ENCODE results near the gene THRB. TPM values are rescaled to one million over a fixed set of nuclear protein-coding genes. Genes with fewer than 3 reads are reported as not detected.
"Not testable (repeated sequence)": the region's sequence is repeated elsewhere in the genome, so short reads cannot be mapped to it uniquely, and the experiment has no call there.

Gene THRB
- polyA plus RNA-seq, 12 donors: 0.86 to 12.2 (median 1.4) TPM; not detected in 1

DNA sequence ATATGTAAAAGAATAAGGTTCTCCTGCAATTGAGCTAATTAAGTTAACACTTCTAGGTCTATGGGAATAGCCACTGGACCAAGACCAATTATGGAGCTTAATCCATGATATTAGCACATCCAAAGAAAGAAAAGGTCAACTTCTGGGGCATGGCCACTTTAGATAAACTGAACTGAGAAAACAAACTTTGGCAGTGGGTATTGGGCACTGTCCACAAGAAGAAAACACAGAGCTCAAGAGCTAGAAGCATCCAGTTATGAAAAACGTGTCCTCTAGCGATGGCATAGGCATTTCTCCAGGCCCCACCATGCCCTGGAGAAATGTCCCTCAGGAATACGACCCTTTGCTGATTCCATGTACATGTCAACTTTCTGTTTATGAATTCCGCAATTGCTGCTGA lies 87.8 kb downstream of the THRB start:
- DNase-seq: no peak

DNA sequence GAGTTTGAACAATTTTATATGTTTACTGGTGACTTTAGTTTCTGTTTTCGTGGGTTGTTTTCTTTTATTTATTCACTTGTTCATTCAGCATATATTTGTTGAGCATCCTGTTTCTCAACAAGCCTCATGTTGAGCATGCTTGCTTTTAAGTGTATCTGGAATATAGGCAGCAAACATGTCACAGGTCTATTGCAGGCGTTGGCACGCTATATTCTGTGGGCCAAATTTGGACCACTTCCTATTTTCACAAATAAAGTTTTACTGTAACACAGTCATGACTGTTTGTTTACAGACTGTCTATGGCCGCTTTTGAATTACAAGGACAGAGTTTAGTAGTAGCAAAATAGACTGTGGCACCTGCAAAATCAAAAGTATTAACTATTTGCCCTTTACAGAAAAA lies 89.6 kb downstream of the THRB start:
- no peak for DNase-seq

DNA sequence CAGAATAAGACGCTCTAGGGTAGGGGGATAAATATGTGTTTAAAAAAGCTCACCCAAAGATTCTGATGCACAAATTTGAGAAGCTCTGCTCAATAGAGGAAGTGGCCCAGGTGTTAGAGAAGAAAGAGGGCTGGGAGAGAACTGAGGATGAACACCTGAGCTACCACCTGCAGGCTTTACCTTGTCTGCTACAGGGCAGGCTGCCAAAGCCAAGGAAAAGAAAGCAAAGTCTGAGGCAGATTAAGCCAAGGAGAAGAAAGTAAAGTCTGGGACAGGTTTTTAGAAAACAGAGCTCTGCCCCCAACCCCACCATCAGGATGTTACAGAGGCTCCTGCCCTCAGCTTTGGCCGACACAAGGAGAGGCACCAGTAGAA lies 92.9 kb downstream of the THRB start:
- DNase-seq: no peak

DNA sequence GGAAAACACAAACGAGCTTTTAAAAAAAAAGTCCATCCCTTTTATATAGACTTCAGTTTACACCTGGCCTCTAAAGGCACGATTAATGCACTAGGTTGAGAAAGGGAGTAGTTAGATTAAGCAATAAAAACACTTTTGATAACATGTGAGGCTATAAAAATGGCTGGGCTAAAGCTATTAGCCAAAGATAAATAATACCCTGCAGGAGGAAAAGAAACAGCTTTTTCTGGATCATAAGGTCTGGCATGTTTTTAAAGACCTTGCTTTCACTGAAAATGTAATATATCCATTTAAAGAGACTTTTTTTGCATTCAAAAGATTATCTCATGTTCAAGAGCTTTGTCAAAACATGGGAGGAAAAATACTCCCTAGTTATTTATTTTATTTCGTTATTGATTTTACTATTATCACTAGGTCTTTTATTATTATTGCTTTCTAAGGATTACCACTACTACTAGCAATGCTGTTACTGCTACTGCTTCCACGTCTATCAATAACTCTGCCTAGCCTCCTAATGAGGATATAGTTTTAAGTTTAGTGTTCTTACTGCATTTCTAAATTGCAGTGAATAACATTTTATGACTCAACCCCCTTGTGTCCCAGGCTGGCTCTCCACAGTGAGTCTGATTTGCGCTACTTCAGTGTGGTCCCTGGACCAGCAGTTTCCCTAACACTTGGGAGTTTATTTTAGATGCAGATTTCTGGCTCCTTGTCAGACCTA lies 93.4 kb downstream of the THRB start:
- no peak for DNase-seq

DNA sequence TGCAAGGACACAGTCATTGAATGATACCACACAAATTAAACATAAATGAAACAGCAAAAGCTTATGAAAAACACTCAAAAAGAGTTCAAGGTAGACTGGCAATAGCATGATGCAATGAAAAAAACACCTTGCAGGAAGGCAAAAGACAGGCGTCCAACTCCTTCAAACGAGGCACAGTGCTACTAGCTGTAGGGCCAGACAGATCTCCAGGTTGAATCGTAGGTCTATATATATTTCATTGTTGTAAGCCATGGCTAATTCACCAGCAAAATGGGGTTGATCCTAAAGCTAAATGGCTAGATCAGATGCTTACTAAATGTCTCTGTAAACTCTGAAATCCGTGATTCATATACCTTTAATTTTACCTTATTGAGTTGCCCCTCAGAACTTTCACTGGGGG lies 94.2 kb downstream of the THRB start:
- DNase-seq: no peak

DNA sequence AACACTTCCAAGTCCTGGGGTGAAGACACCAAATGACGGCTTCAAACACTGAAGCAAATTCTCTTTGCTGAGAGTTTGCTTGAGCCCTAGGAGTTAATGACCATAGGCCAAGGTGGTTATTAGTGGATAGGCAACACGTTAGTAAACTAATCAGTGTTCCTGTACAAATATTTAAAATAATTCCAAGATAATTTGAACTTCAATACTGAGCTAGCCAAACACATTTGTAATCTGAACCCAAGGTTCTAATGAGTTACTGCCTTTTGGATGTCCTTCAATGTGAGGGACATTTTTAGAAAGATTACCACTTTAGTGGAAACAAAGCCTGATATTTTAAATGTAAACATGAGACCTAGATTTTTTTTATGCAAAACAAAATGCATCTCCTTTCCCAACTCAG lies 94.6 kb downstream of the THRB start:
- no peak for DNase-seq

DNA sequence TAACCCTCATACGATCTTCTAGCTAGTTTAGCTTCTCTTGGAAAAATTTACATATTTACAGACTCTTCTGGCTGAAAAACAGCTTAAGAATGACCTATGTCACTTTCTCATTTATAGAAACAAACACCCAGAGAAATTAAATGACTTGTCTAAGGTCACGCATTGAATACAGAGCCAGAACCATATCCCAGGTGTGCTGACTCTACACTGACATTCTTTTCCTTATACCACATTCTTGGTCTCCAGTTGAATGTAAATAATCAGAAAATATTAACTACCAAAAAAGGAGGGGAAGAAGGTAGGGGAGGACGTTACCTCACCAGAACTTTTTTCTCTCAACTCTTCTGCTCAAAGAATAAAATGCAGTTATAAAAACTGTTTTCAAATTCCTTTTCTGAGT lies 95.0 kb downstream of the THRB start:
- DNase-seq: no peak

DNA sequence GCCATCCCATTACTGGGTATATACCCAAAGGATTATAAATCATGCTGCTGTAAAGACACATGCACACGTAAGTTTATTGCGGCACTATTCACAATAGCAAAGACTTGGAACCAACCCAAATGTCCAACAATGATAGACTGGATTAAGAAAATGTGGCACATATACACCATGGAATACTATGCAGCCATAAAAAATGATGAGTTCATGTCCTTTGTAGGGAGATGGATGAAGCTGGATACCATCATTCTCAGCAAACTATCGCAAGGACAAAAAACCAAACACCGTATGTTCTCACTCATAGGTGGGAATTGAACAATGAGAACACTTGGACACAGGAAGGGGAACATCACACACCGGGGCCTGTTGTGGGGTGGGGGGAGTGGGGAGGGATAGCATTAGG lies 95.9 kb downstream of the THRB start:
- not testable (repeated sequence) for DNase-seq

DNA sequence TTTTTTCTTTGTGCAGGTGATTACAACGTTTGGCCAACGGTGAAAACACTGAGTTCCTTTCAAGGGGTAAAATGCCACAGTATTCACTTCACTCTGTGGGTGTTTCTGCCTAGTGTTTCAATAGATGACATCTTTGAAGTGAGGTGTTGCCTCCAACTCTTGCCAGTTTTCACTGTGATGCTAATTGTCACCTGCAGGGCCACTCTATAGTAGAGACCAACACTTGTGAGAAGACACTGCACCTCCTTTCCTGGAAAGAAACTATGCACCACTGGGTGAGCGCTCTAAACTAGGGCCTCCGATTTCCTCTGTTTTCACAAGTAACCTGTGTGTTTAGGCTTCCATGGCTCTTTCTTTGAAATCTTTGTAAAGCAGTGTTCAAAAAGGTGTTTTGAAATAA lies 98.3 kb downstream of the THRB start:
- no peak for DNase-seq

DNA sequence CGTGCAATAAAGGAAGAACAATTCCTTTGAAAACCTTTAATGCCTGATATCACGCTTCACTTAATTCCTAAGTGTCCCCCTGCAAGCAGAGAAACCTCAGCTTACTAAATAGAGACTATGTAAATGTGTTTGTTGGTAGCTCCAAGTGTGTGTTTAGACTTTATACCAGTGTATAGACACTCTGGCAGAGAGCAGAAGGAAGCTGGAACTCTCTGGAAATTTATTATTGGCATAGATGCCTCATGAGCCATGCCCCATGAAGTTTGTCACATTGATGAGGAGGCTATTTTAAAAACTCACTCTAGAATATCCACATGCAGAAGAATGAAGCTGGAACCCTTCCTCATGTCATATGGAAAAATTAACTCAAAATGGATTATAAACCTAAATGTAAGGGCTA lies 99.9 kb downstream of the THRB start:
- DNase-seq: no peak

DNA sequence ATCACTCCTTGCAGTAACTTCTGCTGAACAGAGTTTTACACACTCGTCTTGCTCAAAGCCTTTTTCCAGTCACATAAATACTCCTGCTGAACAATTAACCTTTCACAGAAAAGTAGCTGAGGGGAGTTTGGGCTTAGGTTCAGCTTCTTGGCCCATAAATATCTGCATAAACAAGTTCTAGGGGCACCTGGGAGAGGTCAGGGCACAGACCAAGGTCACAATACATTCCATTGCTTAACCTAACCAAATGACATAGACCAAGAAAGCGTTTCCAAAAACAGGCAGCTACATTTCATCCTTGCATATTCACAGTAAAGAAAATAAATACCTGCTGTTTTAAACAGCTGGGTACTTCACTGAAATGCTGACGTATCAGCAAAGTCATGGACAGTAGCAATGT lies 101.3 kb downstream of the THRB start:
- DNase-seq: no peak

DNA sequence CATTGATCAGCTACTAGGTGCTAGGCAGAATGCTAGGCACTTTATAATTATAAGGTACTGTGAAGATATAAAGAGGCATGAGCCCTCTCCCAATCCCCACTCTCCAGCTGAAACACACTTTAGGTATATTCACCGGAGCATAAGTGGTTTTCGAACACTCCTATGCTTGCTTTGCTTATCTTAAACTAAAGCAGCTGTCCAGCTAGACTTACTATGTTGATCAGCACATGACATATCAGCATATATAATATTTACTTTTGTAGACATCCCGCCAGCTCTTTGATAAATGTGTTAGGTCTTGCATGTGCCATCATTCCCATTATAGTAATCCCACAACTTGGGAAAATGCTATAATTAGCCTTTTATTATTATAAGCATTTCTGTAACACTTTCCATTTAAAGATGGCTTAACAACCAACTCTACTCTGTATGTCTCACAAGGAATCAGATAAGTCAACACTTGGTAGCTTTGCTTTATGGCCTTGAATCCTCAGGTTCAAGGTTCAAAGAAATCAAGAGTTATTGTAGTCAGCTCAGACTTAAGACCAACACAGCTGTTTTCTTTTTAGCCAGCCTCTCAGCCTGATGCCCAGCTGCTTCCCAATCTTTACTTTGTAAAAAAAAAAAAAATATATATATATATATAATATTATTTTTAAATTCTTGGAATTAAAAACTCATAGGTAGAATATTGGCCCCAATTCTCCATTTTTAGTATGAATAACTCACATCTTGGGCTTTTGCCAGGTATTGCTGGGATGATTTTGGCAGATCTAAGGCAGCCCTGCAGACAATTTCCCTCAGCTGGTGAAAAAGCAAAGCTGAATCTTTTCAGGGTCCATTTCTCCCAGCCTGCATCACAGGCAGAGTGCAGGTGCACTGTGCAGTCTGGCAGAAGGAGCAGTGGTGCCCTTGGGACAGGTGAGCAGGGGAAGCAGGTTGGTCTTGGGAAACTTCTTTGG lies 104.2 kb downstream of the THRB start:
- DNase-seq: no peak

DNA sequence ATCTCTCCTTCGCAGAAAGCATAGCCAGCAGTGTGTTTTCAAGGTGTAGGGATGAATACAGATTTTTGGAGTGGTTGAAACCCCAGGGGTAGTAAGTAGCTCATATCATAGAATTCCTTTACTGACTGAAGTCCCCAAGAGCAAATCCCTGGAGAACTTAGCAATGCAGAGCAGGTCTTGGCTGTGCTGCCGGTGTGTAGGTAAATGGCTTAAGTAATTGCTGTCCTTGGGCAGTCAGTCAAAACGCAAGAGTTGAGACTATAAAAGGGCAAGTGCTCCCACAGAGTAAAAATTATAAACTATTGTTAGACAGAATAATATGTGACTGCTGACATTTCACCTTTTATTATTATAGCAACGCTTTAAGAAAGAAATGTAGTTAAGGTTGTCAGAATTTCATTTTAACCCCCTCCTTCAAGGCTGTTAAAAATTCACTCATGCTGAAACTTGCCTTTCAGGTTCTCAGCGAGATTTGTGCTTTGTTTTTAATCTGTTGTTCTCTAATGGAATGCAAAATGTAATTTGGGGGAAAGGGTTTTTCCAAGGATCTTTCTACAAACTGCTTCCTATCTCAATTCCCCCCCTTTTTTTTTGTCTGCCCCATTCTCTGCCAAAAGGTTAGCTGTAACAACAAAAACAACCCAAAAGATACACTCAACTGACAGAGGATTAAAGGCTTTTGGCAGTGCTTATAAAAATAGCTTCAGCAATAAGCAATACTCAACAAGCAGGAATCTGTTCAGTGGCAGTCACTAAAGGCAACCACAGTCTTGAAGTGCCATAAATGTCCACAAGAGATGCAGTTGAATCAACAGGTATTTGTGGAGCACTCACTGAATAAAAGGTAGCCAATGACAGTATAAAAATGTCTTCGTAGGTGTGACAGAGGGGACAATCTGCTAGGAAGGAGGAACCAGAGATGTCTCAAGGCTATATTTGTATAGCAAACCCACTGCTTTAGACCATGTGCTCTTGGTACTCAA lies 105.3 kb downstream of the THRB start:
- no peak for DNase-seq

DNA sequence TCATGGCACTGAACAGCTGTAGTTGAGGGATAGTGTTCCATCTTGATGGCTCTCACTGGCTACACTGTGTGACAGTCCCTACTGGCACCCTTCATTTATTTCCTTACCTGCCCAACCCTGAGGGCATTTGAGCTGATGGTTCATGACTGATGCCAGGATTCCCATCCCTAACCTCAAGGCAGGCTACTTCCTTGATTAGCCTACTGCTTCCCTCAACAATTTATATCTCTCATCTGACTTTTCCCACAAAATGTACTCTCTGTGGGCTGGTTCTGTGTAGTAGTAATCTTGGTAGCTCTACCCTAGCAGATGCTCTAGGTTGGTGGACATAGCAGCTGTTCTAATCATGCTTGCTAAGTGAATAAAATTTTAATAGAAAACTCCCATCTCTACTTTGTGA lies 106.0 kb downstream of the THRB start:
- no peak for DNase-seq

DNA sequence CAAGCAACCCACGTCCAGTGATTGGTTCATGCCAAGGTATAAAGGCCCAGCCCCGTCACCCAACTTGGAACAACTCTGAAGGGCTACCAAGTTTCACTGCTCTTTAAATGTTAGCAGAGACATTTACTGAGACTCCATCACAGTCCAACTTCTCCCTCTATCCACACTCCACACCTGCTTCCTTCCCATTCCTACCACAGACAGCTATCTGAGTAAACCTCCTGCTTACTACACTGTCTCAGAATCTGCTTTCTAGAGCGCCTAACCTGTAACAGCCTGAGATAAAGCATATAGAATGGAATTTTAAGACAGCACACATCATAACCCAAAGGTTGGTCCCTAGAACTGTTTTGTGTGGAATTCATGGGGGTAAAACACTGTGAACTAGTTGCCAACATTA lies 106.5 kb downstream of the THRB start:
- DNase-seq: no peak

DNA sequence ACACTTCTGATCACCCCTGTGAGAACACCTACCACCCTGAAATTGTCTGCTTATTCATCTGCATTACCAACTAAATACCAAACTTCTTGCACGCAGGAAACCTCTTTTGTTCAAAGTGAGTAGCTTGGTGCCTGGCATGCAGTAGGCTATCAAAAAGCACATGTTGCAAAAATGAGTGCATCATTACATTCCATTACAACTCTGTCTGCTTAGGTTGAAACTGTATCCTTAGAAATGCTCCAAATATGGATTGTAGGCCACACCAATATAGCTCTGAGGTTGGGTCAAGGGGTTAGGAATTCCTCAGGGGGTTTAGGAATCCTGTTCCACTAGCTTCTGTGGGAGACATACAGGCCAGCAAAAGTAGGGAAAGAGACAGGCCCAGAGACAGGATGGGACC lies 107.2 kb downstream of the THRB start:
- DNase-seq: no peak

DNA sequence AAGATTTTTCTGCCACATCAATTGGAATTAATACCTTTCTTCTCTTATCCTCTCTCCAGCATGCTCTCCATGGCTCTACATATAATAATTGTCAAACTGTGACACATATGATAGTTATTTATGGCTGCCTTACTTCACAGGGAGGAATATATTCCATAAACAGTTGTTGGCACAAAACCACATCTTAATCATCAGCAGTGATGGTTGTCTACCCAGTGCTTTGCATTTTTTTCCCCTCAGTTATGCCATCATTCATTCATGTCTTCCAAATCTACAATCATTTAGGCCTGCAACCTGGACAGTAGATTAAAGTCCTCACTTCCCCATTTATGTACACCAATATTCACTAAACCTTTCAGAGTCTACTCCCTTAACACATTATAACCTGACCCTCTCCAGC lies 107.7 kb downstream of the THRB start:
- DNase-seq: no peak

DNA sequence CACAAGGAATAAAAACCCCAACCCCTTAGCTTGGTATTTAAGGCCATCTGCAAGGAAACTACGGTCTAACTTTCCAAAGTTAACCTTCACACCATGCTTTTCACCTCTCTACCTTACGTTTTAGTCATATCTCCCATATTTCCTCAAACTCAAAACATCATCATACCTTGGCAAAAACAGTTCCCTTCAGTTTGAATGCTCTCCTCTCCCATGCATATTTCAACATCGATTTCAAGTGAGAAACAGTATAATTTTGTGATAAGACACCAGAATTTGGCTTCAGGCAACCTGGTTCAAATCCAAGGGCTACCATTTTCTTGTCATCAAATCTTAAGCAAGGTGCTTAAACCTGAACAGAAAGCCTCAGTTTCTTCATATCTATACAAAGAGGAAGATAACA lies 108.2 kb downstream of the THRB start:
- DNase-seq: no peak

DNA sequence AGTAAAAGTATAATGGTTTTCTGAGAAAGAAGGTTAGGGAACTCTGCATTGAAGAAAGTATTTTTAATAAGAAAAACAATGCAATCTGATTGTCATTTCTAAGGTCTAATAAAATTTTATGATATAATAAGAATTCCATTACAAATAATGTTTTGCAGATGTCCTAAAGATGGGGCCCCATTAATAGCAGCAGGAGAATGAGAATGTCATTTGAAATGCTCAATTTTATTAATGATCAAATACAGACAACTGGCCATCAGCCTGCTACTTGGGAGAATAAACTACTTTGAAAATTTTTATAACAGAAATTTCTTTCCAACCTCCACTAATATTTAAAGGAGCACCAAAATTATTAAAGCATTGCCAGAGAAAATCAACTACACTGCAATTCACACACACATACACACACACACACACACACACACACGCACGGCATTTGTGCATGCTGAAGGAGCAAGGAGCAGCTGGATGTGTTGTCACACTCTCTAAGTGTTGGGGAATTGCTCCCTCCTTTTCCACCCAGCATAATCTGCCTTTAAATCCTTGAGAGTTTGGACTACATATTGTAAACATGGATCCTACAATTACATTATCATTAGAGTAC lies 109.5 kb downstream of the THRB start:
- DNase-seq: peak; percentile 37

DNA sequence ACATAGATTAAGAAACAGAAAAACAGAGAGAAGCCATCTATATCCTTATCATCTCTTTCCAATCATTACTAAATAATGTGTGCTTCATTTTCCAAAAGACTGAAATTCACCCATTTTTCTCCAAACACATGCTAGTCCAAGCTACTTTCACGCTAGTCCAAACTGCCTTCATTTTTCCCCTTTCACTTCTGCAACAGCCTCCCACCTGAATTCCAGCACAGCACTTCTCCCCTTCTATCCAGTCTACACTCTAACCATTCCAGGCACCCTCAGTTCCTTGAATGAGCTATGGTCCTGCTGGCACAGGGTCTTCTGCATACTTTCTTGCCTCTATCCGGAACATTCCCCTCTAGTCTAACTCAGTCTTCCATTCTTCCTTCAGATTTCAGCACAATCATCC lies 112.0 kb downstream of the THRB start:
- DNase-seq: no peak

DNA sequence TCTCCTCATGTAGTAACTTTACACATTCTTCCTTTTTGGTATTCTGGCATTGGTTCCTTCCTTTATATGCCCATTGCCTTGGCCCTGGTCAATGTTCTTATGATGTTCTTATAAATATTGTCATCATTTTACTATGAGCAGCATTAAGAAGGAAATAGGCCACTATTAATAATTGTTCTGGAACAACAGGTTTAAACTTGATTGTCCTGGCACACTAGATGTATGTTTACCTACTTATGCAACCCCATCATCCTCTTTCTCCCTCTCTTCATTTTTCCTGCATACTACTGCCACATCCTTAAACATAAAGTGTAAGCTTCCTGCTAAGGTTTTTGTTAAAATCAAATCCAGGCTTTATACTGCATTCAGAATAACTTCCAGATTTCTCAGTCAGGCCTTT lies 114.7 kb downstream of the THRB start:
- DNase-seq: no peak

DNA sequence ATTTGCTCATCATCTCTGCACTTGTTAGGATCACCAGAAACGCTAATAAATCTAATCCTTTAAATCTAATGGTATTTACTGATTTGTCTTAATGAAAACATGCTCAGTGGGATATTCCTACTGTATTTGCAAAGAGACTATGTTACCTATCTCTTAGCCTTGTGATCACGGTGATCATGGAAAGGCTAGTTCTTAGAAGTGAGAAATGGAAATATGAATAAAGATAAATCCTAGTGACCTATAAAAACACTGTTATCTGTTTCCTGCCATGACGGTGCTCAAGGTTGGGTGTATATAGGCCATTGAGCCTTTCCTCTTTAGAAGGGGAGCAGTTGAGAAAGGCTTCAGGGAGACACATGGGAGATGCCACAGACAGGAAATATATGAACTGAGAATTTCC lies 116.3 kb downstream of the THRB start:
- DNase-seq: no peak
